Measurements from ENCODE around the gene PZP. TPM values are rescaled to one million over a fixed set of nuclear protein-coding genes. Genes with fewer than 3 reads are reported as not detected.

PZP gene
- total RNA-seq, 2 experiments from 2014 or later: not detected

DNA sequence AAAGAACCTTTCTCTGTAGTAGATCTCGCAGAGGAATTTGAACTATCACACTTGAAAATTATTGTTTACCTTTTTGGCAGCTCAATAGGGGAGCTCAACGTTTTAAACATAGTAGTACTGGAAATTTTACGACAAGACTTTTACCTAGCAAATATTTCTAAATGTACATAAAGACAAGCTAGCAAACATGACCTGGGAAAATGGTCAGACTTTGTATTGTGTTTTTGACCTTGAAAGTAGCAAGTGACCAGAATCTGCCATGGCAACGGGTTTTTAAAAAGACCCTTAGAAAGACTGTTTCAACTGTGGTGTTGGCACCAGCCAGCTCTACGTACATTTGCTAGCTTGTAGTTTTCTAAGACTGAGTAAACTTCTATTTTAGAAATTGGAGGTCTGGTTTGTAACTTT is 72.3 kb downstream of the PZP start:
- Mint-ChIP-seq H3K9me3 (ENCODE audit: insufficient read depth) (no peaks in the 10 kb centered on the region), H3K27me3 (ENCODE audit: low read depth) (peaks cover 8% of the 10 kb centered on the region), H3K36me3 (ENCODE audit: low read depth) (no peaks in the 10 kb centered on the region), H3K4me1 (ENCODE audit: low read depth) (no peaks in the 10 kb centered on the region), H3K27ac (no peak overlapping the region), H3K4me3 (no peak overlapping the region)
- no peak for ATAC-seq
- no peak for DNase-seq
- POLR2A ChIA-PET: no interaction called here
- CTCF ChIA-PET: interaction anchor here (0.9 to 1.0 kb wide), 2 partner anchors 9 to 19 kb away, joined by 3 to 5 read pairs; no protein-coding TSS in a partner anchor

DNA sequence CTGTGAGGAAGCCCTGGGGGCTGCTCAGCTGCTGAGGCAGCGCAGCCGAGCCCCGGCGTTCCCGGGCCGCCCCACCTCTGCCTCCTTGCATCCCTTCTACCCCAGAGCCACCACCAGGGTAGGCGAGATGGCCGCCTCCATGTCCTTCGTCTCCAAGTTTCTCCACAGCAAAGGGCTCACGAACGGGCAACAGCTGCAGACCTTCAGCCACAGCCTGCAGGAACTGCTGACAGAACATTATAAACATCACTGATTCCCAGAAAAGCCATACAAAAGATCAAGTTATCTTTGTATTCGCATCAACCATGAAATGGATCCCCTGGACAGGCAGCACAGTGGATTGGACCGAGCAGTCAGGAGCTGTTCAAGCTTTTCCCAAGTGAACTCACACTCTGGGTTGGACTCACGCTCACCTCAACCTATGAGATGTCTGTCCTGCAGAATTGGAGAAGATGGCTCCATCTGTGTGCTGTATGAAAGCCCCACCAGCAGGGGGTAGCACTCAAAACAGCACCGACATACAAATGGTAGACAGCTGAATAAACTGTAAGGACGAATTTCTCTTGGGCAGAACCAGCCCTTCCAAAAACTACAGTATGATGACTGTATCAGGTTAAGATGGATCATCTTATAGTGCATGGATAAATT is 73.1 kb downstream of the PZP start:
- CTCF ChIA-PET: interaction anchor here (0.9 to 1.0 kb wide), 2 partner anchors 8 to 18 kb away, joined by 3 to 5 read pairs; no protein-coding TSS in a partner anchor
- POLR2A ChIA-PET: no interaction called here
- H3K4me3 Mint-ChIP-seq: no peak overlapping the region
- peaks cover 8% of the 10 kb centered on the region for H3K27me3 Mint-ChIP-seq (ENCODE audit: low read depth)
- DNase-seq (no peak), ATAC-seq (no peak)
- no peaks in the 10 kb centered on the region for H3K4me1 Mint-ChIP-seq (ENCODE audit: low read depth)
- H3K9me3 Mint-ChIP-seq (ENCODE audit: insufficient read depth): no peaks in the 10 kb centered on the region
- no peak overlapping the region for H3K27ac Mint-ChIP-seq
- no peaks in the 10 kb centered on the region for H3K36me3 Mint-ChIP-seq (ENCODE audit: low read depth)

DNA sequence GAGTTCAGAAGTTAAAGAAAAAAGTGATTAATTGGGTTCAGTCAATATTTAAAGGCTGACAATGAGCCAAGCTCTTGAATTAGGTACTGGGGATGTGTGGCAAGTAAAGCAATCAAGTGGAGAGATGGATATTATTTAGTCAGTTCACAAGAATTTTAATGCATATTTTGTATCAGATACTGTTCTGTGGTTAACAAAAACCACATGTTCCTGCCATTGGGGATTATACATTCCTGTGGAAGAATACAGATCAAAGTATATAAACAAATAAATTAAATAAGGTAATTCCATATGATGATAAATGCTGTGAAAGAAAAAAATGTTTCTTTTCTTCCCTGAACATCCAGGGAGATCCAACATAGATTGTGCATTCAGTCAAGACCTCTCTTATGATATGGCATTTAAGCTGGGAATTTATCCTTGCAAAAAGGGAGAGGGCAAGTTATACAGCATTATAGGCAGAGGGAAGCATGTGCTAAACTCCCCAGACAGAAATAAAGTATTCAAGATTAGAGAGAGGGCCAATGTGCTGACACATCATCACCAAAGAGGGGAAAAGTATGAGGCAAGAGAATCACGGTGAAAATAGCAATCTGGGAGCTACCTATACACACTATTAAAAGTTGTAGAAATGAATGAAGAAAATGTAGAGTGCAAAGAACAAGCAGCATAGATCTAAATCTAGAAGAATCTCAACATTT is 74.8 kb downstream of the PZP start:
- ATAC-seq: no peak
- CTCF ChIA-PET: no interaction called here

DNA sequence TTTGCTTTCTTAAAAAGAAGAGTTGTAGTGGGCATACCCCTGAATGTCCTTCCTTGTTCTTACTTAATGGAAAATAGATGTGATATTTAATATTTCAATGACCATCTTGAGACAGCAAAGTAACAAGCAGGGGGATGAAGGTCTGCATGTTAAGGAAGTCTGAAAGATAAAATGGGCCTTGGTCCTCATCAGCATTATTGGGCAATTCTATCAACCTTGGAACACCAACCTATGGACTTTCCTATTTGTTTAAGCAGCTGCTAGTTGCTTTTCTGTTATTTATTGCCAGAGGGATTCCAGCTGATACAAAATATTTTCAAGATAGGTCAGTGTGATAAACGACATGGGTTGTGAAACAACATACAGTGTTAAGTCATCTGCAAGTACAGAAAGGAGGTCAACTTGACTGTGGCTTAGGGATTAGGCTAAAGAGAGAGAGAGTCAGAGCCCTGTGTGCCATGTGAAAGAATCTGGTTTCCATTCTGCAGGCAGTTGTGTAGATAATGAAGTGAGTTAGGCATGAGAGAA is 76.1 kb downstream of the PZP start:
- Mint-ChIP-seq H3K4me1 (ENCODE audit: low read depth) (no peaks in the 10 kb centered on the region), H3K36me3 (ENCODE audit: low read depth) (no peaks in the 10 kb centered on the region), H3K27ac (no peak overlapping the region), H3K9me3 (ENCODE audit: insufficient read depth) (no peaks in the 10 kb centered on the region), H3K27me3 (ENCODE audit: low read depth) (peaks cover 5% of the 10 kb centered on the region), H3K4me3 (no peak overlapping the region)
- ChIA-PET POLR2A (no interaction called here), CTCF (no interaction called here)
- DNase-seq: no peak
- no peak for ATAC-seq

More for the DNA sequence above, 74.8 kb downstream of the PZP start:
- Mint-ChIP-seq H3K9me3 (ENCODE audit: insufficient read depth) (no peaks in the 10 kb centered on the region), H3K36me3 (ENCODE audit: low read depth) (no peaks in the 10 kb centered on the region), H3K4me3 (no peak overlapping the region), H3K27ac (no peak overlapping the region), H3K4me1 (ENCODE audit: low read depth) (no peaks in the 10 kb centered on the region), H3K27me3 (ENCODE audit: low read depth) (peaks cover 5% of the 10 kb centered on the region)
- POLR2A ChIA-PET: no interaction called here
- DNase-seq: no peak

DNA sequence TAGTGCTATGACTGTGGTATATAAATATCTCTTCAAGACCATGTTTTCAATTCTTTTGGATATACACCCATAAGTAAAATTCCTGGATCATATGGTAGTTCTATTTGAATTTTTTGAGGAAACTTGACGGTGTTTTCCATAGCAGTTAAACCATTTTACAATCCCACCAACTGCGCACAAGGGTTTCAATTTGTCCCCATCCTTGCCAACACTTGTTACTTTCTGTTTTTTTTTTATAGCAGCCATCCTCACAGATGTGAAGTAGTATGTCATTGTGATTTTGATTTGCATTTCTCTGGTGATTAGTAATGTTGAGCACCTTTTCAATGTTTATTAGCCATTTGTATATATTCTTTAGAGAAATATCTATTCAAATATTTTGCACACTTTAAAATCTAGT is 78.0 kb downstream of the PZP start:
- Mint-ChIP-seq H3K4me1 (ENCODE audit: low read depth) (no peaks in the 10 kb centered on the region), H3K27ac (no peak overlapping the region), H3K36me3 (ENCODE audit: low read depth) (no peaks in the 10 kb centered on the region), H3K4me3 (no peak overlapping the region), H3K27me3 (ENCODE audit: low read depth) (peaks cover 2% of the 10 kb centered on the region), H3K9me3 (ENCODE audit: insufficient read depth) (no peaks in the 10 kb centered on the region)
- DNase-seq (no peak), ATAC-seq (no peak)
- ChIA-PET POLR2A (no interaction called here), CTCF (no interaction called here)

DNA sequence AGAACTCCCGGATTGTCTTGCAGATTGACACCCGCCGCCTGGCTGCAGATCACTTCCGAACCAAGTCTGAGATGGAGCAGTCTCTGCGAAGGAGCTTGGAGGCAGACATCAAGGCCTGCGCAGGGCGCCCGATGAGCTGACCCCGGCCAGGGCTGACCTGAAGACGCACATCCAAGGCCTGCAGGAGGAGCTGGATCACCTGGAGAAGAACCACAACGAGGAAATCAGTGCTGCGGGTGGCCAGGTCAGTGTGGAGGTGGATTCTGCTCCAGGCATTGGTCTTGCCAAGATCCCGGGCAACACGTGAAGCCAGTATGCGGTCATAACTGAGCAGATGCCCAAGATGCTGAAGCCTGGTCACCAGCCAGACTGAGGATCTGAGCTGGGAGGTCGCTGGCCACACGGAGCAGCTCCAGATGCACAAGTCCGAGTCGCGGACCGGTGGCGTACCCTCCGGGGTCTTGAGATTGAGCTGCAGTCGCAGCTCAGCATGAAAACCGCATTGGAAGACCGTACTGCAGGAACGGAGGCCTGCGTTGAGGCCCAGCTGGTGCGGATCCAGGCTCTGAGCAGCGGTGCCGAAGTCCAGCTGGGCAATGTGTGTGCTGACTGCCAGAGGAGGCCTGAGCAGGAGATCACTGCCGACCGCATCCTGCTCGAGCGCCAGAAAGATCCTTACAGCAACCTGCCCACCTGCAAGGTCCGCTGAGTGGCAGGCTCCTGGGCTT is 80.1 kb downstream of the PZP start:
- Mint-ChIP-seq H3K27ac (no peak overlapping the region), H3K4me1 (ENCODE audit: low read depth) (no peaks in the 10 kb centered on the region), H3K27me3 (ENCODE audit: low read depth) (peaks cover 2% of the 10 kb centered on the region), H3K36me3 (ENCODE audit: low read depth) (no peaks in the 10 kb centered on the region), H3K4me3 (no peak overlapping the region), H3K9me3 (ENCODE audit: insufficient read depth) (no peaks in the 10 kb centered on the region)
- ChIA-PET CTCF (no interaction called here), POLR2A (no interaction called here)
- DNase-seq: no peak
- ATAC-seq: no peak

DNA sequence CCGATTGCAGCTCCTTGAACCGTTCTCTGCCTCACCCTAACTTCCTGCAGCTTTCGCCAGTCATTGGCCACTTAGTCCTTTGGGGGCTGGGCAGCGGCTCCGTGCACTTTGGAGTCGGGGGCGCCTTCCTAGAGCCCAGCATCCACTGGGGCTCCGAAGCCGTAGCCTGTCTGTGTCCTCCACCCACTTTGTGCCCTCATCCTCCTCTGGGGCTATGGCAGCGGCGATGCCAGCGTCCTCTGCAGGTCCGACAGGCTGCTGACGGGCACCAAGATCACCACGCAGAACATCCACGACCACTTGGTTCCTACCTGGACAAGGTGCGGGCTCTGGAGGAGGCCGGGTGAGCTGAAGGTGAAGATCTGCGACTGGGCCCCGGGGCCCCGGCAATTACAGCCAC is 80.7 kb downstream of the PZP start:
- H3K9me3 Mint-ChIP-seq (ENCODE audit: insufficient read depth): no peaks in the 10 kb centered on the region
- no peak for DNase-seq

DNA sequence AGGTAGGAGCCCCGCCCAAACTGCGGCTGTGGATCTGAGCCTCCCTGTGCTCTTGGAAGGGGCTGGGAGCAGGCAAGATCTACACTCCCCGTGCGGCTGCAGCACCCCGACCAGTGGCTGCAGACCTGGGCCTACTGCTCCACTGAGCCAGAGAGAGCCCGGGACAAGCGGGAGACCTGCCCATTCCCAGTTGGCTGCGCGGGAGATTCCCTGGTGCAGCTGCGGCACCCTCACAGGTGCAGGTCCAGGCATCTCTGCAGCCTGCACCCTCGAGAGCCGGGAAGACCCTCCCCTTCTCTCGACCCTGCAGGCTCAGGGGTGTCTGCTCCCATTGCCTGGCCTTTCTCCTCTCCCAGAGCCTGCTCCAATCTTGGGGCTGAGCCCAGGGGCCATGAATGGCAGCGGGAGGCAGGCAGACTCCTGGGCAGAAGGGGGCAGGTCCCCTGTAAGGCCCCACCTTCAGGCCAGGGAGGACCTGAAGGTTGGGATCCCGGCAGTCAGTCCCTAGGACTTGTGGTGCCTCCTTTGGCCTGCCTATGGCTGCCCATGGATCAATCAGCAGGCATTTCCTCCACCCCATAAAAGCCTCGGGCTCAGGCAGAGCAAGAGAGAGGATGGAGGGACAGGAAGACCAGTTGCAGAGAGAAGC is 83.7 kb downstream of the PZP start:
- DNase-seq: no peak
- Mint-ChIP-seq H3K27ac (no peak overlapping the region), H3K27me3 (ENCODE audit: low read depth) (peaks cover under 1% of the 10 kb centered on the region), H3K4me3 (no peak overlapping the region), H3K9me3 (ENCODE audit: insufficient read depth) (no peaks in the 10 kb centered on the region), H3K4me1 (ENCODE audit: low read depth) (no peaks in the 10 kb centered on the region), H3K36me3 (ENCODE audit: low read depth) (no peaks in the 10 kb centered on the region)
- no peak for ATAC-seq
- ChIA-PET POLR2A (interaction anchor here (0.7 kb wide), 1 partner anchor 42 kb away, joined by 3 read pairs; no protein-coding TSS in a partner anchor), CTCF (no interaction called here)

More for the DNA sequence above, 80.7 kb downstream of the PZP start:
- no peak overlapping the region for H3K27ac Mint-ChIP-seq
- H3K4me1 Mint-ChIP-seq (ENCODE audit: low read depth): no peaks in the 10 kb centered on the region
- no peak for ATAC-seq
- CTCF ChIA-PET: no interaction called here
- POLR2A ChIA-PET: no interaction called here
- H3K4me3 Mint-ChIP-seq: no peak overlapping the region
- peaks cover 2% of the 10 kb centered on the region for H3K27me3 Mint-ChIP-seq (ENCODE audit: low read depth)
- H3K36me3 Mint-ChIP-seq (ENCODE audit: low read depth): no peaks in the 10 kb centered on the region

DNA sequence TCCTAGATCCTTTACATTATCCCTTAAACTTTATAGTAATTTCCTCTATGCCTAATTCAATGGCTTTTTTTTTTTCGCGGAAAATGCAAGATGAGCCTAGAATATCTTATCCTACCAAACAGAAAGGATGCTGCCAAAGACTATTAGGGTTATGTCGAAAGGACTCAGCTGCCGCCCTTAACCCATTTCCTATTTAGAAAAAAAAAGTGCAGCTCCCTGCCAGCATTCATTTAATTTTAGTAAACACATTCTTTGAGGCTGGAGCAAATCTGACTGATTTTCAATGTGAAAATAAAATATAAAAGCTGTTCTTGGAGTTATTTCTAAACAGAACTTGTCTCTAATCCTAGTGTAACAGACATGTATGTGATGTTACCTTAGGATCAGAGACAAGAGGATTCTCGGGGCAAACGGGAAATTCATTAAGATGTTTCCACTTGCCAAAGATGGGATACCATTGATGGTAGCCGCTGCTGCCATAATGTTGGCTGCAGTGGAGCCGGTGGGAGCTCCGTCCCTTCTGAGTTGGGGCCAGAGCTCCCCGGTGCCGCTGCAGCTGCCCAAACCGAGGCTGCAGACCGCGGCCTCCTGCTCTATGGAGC is 84.3 kb downstream of the PZP start:
- Mint-ChIP-seq H3K36me3 (ENCODE audit: low read depth) (no peaks in the 10 kb centered on the region), H3K4me3 (no peak overlapping the region), H3K27ac (no peak overlapping the region), H3K4me1 (ENCODE audit: low read depth) (no peaks in the 10 kb centered on the region), H3K27me3 (ENCODE audit: low read depth) (peaks cover 4% of the 10 kb centered on the region), H3K9me3 (ENCODE audit: insufficient read depth) (no peaks in the 10 kb centered on the region)
- POLR2A ChIA-PET: no interaction called here
- CTCF ChIA-PET: no interaction called here
- DNase-seq (no peak), ATAC-seq (no peak)

DNA sequence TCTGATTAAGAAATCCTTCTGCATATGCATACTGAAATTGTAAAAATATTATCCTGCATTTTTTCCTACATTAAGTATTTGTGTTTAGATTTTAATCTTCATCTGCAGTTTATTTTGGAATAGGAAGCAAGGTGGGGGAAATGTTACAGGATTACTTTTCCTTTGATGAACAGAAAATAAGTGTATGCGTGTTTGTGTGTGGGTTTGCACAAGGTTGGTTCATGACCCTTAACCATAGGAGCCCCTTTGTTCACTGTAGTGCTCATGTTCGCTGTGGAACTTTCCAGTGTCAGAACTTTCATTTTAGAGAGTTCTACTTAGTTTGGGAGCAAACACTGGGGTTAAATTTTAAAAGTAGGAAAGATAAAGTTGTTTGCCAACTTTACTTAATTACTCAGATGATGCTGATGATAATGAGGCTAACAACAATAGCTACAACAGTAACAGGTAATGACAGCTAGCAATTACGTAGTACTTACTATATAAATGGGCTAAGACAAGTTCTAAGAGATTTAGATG is 86.0 kb downstream of the PZP start:
- no peak for ATAC-seq
- no peaks in the 10 kb centered on the region for H3K36me3 Mint-ChIP-seq (ENCODE audit: low read depth)
- H3K4me1 Mint-ChIP-seq (ENCODE audit: low read depth): no peaks in the 10 kb centered on the region
- no peak overlapping the region for H3K4me3 Mint-ChIP-seq
- ChIA-PET POLR2A (no interaction called here), CTCF (no interaction called here)
- no peak overlapping the region for H3K27ac Mint-ChIP-seq
- H3K27me3 Mint-ChIP-seq (ENCODE audit: low read depth): peaks cover 6% of the 10 kb centered on the region
- H3K9me3 Mint-ChIP-seq (ENCODE audit: insufficient read depth): no peaks in the 10 kb centered on the region
- DNase-seq: no peak

DNA sequence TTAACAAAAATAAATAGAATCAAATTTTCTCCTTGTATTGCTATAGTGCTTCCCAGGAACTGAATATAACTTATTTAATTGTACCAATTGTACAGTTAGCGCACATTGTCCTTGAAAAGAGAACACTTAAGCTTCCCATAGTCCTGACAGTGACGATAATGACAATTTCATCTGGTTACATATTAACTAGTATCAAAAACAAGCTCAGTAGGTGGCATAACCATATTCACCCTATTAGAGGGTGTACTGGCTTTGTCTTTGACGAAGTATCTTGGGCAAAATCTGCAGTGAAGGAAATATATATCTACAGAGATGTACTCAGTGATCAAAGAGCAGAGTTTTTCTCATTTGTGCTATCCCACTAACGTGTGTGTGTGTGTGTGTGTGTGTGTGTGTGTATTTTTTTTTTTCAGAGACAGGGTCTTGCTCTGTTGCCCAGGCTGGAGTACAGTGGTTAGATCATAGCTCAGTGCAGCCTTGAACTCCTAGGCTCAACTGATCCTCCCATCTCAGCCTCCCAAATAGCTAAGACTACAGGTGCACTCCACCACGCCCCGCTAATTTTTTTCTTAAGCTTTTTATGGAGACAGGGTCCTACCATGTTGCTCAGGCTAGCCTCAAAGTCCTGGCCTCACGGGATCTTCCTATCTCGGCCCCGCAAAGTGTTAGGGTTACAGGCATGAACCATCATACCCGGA is 87.6 kb downstream of the PZP start:
- peaks cover 6% of the 10 kb centered on the region for H3K27me3 Mint-ChIP-seq (ENCODE audit: low read depth)
- H3K27ac Mint-ChIP-seq: no peak overlapping the region
- peaks cover 8% of the 10 kb centered on the region for H3K4me1 Mint-ChIP-seq (ENCODE audit: low read depth)
- no peak for ATAC-seq
- no peaks in the 10 kb centered on the region for H3K9me3 Mint-ChIP-seq (ENCODE audit: insufficient read depth)
- no peak overlapping the region for H3K4me3 Mint-ChIP-seq
- ChIA-PET CTCF (no interaction called here), POLR2A (no interaction called here)
- no peak for DNase-seq
- no peaks in the 10 kb centered on the region for H3K36me3 Mint-ChIP-seq (ENCODE audit: low read depth)

Data from activated CD8-positive, alpha-beta T cell treated with anti-CD3 and anti-CD28 coated beads, Interleukin-2, amount 10 ng/mL, durations not matched to agents 7 days and 5 days (primary cell).